B cell (primary cell): ENCODE results near the gene TMEM109. TPM values are rescaled to one million over a fixed set of nuclear protein-coding genes. Genes with fewer than 3 reads are reported as not detected.
A peak's percentile ranks its signal among the peaks of the same experiment; 100 is the strongest.

ENCODE experiments used
- ATAC-seq: fragments of 200-7000 bp; cut with Tn5 transposase; one replicate; pipeline ENCODE4 v1.10.0; 2021; ENCODE audit warnings: low read depth, mild to moderate bottlenecking, moderate number of reproducible peaks, moderate library complexity
- CTCF ChIA-PET: fragments of 350-600 bp; sonication (Branson Sonifier 250); formaldehyde crosslinking; loops from one replicate; lab custom pipeline; 2021; ENCODE audit warnings: antibody characterized with exemption, inconsistent platforms; lab: Charles Lee
- POLR2A ChIA-PET: fragments of 350-600 bp; sonication (Branson Sonifier 250); formaldehyde crosslinking; loops from one replicate; lab custom pipeline; 2021; ENCODE audit warnings: antibody characterized with exemption; lab: Charles Lee
- DNase-seq: peaks from one replicate; pipeline ENCODE4 v3.0.0; 2013
- H2AFZ ChIP-seq: 2 replicates; pipeline ENCODE4 v1.6.1; 2012; ENCODE audit warnings: mild to moderate bottlenecking, low read depth, low read length; ENCODE audit not compliant: insufficient read depth, poor library complexity, severe bottlenecking
- H3K27ac ChIP-seq, 2 donors: 1 replicate in 1 of 2; 2 replicates in 1 of 2; pipeline ENCODE4 v1.5.1; 2012 to 2013; ENCODE audit warnings: low read length in 2 of 2, mild to moderate bottlenecking in 2 of 2, moderate library complexity in 1 of 2
- H3K27me3 ChIP-seq, 4 experiments: fragments of 200-600 bp in 1 of 4; sonication (generic) in 1 of 4; replicated peaks in 1 of 4; 1 replicate in 2 of 4; 2 replicates in 2 of 4; pipeline versions ENCODE4 v1.6.1 to v1.7.0; 2013 to 2016; ENCODE audit warnings: low read length in 3 of 4, mild to moderate bottlenecking in 2 of 4, mixed read lengths in 1 of 4, moderate library complexity in 1 of 4; ENCODE audit not compliant: insufficient read depth in 4 of 4, control insufficient read depth in 3 of 4; ENCODE audit errors: control extremely low read depth in 1 of 4
- H3K36me3 ChIP-seq, 2 experiments: replicated peaks in 1 of 2; 1 replicate in 1 of 2; 2 replicates in 1 of 2; pipeline versions ENCODE4 v1.6.1 to v1.7.1; 2013; ENCODE audit warnings: low read length in 1 of 2; ENCODE audit not compliant: insufficient read depth in 2 of 2, control insufficient read depth in 1 of 2; ENCODE audit errors: control extremely low read depth in 1 of 2, extremely low read depth in 1 of 2
- H3K4me1 ChIP-seq, 2 donors: fragments of 200-600 bp in 1 of 2; sonication (generic) in 1 of 2; 1 replicate in 1 of 2; 2 replicates in 1 of 2; pipeline versions ENCODE4 v1.5.1 to v1.6.1; 2013 to 2017; ENCODE audit warnings: low read length in 2 of 2; ENCODE audit not compliant: control insufficient read depth in 2 of 2, insufficient read depth in 2 of 2
- H3K4me2 ChIP-seq: replicated peaks from 2 replicates; pipeline ENCODE3; 2012; ENCODE audit warnings: mild to moderate bottlenecking, low read depth, low read length; ENCODE audit not compliant: poor library complexity, severe bottlenecking
- H3K4me3 ChIP-seq, 5 experiments: fragments of 200-600 bp in 1 of 5; sonication (generic) in 1 of 5; 1 replicate in 3 of 5; 2 replicates in 2 of 5; pipeline versions ENCODE4 v1.5.1 to v1.7.0; 2011 to 2016; ENCODE audit warnings: low read length in 4 of 5, mild to moderate bottlenecking in 4 of 5, low read depth in 2 of 5, control low read depth in 1 of 5, moderate library complexity in 1 of 5; ENCODE audit not compliant: insufficient read depth in 1 of 5; ENCODE audit errors: control extremely low read depth in 1 of 5, extremely low read depth in 1 of 5
- H3K79me2 ChIP-seq: fragments of 200-600 bp; sonication (generic); one replicate; pipeline ENCODE4 v1.6.0; 2016; ENCODE audit warnings: low read length; ENCODE audit not compliant: control insufficient read depth, insufficient read depth
- H3K9ac ChIP-seq: fragments of 200-600 bp; sonication (generic); 2 replicates; pipeline ENCODE4 v1.6.1; 2017; ENCODE audit warnings: mild to moderate bottlenecking, low read length, moderate library complexity
- H3K9me3 ChIP-seq, 3 donors: one replicate each; pipeline versions ENCODE4 v1.6.1 to v1.7.1; 2013; ENCODE audit warnings: low read length in 2 of 3; ENCODE audit not compliant: control insufficient read depth in 2 of 3, insufficient read depth in 1 of 3; ENCODE audit errors: control extremely low read depth in 1 of 3
- H4K20me1 ChIP-seq: 2 replicates; pipeline ENCODE4 v1.6.0; 2012; ENCODE audit warnings: mild to moderate bottlenecking, low read length; ENCODE audit not compliant: insufficient read depth, control insufficient read depth, poor library complexity, severe bottlenecking
- H3K27ac Mint-ChIP-seq: one replicate; pipeline ENCODE4 v1.8.0; 2021; ENCODE audit warnings: mixed read lengths
- H3K27me3 Mint-ChIP-seq: one replicate; pipeline ENCODE4 v1.8.0; 2021; ENCODE audit warnings: mixed read lengths
- H3K4me1 Mint-ChIP-seq: one replicate; pipeline ENCODE4 v1.8.0; 2021; ENCODE audit warnings: mixed read lengths
- H3K4me3 Mint-ChIP-seq: one replicate; pipeline ENCODE4 v1.8.0; 2021; ENCODE audit warnings: mixed read lengths
- H3K9me3 Mint-ChIP-seq: one replicate; pipeline ENCODE4 v1.8.0; 2022; ENCODE audit warnings: mixed read lengths; ENCODE audit not compliant: insufficient read depth
- EZH2 ChIP-seq: IDR thresholded peaks from 2 replicates; pipeline ENCODE4 v1.6.1; 2012; ENCODE audit warnings: borderline replicate concordance, low read depth, mild to moderate bottlenecking, moderate library complexity, low read length; ENCODE audit not compliant: insufficient read depth, poor library complexity, severe bottlenecking
- WGBS: methylation state at CpG from one replicate; pipeline ENCODE4 v1.1.5; 2013; ENCODE audit warnings: missing lambda C conversion rate; ENCODE audit not compliant: insufficient coverage; 5-methylcytosine and 5-hydroxymethylcytosine counted together
- intact Hi-C: fragments of 100-400 bp; cut with micrococcal nuclease; formaldehyde crosslinking; loops from one replicate; pipeline ENCODE4 v1.10.0; 2022
- polyA plus RNA-seq: library from polyadenylated mRNA; depleted of rRNA; stranded (reverse); fragments of >200 nt; gene quantifications from 2 replicates; pipeline ENCODE4 v1.2.3, GENCODE V29; 2012
- total RNA-seq, 2 donors: library from RNA; stranded (reverse); fragments of 120-200 nt in 1 of 2; gene quantifications; 1 replicate in 1 of 2; 2 replicates in 1 of 2; pipeline versions ENCODE4 v1.2.3 to v1.2.4, GENCODE V29; 2013 to 2022
- TF ChIP-seq, protein P1 (sequence below): fragments of 200-600 bp; IDR thresholded peaks from one replicate; pipeline ENCODE4 v1.8.0; 2022; ENCODE audit warnings: antibody characterized with exemption, mild to moderate bottlenecking

The TMEM109 gene
- total and polyA plus RNA-seq, 2 donors (not counting 1 experiment from before 2014, with no cell fraction given), result 32.0 to 99.4 TPM

DNA sequence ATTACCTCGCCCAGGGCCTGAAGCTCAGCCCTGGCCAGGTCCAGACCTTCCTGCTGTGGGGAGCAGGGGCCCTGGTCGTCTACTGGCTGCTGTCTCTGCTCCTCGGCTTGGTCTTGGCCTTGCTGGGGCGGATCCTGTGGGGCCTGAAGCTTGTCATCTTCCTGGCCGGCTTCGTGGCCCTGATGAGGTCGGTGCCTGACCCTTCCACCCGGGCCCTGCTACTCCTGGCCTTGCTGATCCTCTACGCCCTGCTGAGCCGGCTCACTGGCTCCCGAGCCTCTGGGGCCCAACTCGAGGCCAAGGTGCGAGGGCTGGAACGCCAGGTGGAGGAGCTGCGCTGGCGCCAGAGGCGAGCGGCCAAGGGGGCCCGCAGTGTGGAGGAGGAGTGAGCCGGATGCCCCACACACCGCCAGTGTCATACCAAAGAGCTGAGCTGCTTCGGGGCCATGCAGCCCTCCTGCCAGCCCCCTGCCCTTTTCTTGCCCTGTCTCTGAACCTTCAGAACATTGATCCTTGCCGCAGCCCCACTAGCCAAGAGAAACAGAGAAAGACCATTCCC is 7.9 kb downstream of the TMEM109 start:
- H3K4me1 Mint-ChIP-seq, result peaks cover 57% of the 10 kb centered on the region
- Histone ChIP-seq H3K9ac (no peak overlapping the region), H3K4me3 (no peak overlapping the region), H3K27ac (no peak overlapping the region), H3K79me2 (peaks cover 43% of the 10 kb centered on the region), H3K9me3 (peaks cover 0 to 4% (median 0%) of the 10 kb centered on the region in 3 donors), H3K36me3 (peaks cover 0 to 38% of the 10 kb centered on the region in 2 experiments), H2AFZ (no peak overlapping the region), H3K4me1 (peaks cover 49 to 60% of the 10 kb centered on the region in 2 donors), H4K20me1 (peaks cover 73% of the 10 kb centered on the region), H3K4me2 (no peak overlapping the region), H3K27me3 (peaks cover 0 to 30% (median 7%) of the 10 kb centered on the region in 4 experiments)
- ATAC-seq, result no peak
- POLR2A ChIA-PET, result interaction anchor here (0.6 to 1.1 kb wide), 2 partner anchors 10 to 159 kb away, joined by 3 to 11 read pairs; no protein-coding TSS in a partner anchor
- no peak overlapping the region for H3K4me3 Mint-ChIP-seq
- H3K27me3 Mint-ChIP-seq, result peaks cover 7% of the 10 kb centered on the region
- CTCF ChIA-PET, result interaction anchor here (1.8 to 11.8 kb wide), 2 partner anchors 19 to 23 kb away, joined by 4 to 129 read pairs; partner anchors contain the start of gene PRPF19
- no peak overlapping the region for H3K27ac Mint-ChIP-seq
- intact Hi-C loops, result no loop called here
- no peak for DNase-seq
- 96% methylated on average over 23 of the region's 23 CpGs for WGBS
- H3K9me3 Mint-ChIP-seq, result no peaks in the 10 kb centered on the region
- TF ChIP-seq, protein P1, sequence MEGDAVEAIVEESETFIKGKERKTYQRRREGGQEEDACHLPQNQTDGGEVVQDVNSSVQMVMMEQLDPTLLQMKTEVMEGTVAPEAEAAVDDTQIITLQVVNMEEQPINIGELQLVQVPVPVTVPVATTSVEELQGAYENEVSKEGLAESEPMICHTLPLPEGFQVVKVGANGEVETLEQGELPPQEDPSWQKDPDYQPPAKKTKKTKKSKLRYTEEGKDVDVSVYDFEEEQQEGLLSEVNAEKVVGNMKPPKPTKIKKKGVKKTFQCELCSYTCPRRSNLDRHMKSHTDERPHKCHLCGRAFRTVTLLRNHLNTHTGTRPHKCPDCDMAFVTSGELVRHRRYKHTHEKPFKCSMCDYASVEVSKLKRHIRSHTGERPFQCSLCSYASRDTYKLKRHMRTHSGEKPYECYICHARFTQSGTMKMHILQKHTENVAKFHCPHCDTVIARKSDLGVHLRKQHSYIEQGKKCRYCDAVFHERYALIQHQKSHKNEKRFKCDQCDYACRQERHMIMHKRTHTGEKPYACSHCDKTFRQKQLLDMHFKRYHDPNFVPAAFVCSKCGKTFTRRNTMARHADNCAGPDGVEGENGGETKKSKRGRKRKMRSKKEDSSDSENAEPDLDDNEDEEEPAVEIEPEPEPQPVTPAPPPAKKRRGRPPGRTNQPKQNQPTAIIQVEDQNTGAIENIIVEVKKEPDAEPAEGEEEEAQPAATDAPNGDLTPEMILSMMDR, result no peak
- no peak for TF ChIP-seq EZH2

DNA sequence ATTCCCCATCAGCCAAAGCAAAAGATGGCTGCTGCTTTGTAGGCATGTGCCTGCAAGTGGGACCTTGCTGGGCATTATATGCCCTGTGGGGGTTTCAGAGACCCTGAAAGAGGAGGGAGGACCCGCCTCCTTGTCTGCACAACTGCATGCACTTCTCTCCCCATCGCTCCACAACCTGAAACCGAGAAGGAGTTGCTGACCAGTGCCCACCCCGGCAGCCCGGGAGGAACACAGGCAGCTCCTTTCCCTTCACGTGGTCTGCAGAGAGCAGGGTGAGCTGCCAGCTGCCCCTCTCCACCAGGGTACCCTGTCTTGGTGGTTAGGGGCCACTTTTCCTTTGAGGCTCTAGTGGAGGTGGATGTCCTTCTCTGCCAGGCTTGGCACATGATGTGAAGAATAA is 8.9 kb downstream of the TMEM109 start:
- DNase-seq, result no peak
- peaks cover 62% of the 10 kb centered on the region for H4K20me1 ChIP-seq
- TF ChIP-seq, protein P1, result no peak
- no peak for TF ChIP-seq EZH2
- no peak overlapping the region for H3K9ac ChIP-seq
- WGBS, result 97% methylated on average over 5 of the region's 6 CpGs
- peaks cover 32% of the 10 kb centered on the region for H3K79me2 ChIP-seq
- peaks cover 44 to 51% of the 10 kb centered on the region in 2 donors for H3K4me1 ChIP-seq
- ChIA-PET CTCF (interaction anchor here (1.7 kb wide), 1 partner anchor 8 kb away, joined by 9 read pairs; no protein-coding TSS in a partner anchor), POLR2A (interaction anchor here (1.6 kb wide), 1 partner anchor 8 kb away, joined by 4 read pairs; no protein-coding TSS in a partner anchor)
- no peak overlapping the region for H3K27ac ChIP-seq
- Mint-ChIP-seq H3K9me3 (no peaks in the 10 kb centered on the region), H3K4me3 (peak overlapping the region; percentile 54), H3K4me1 (peaks cover 47% of the 10 kb centered on the region), H3K27me3 (peaks cover 7% of the 10 kb centered on the region), H3K27ac (no peak overlapping the region)
- peaks cover 0 to 4% (median 0%) of the 10 kb centered on the region in 3 donors for H3K9me3 ChIP-seq
- H3K4me2 ChIP-seq, result no peak overlapping the region
- H3K4me3 ChIP-seq, result no peak overlapping the region
- H2AFZ ChIP-seq, result no peak overlapping the region
- H3K27me3 ChIP-seq, result peaks cover 0 to 30% (median 7%) of the 10 kb centered on the region in 4 experiments
- no peak for ATAC-seq
- peaks cover 0 to 37% of the 10 kb centered on the region in 2 experiments for H3K36me3 ChIP-seq
- intact Hi-C loops, result no loop called here
